Measurements from ENCODE around the gene KAZN. TPM values are rescaled to one million over a fixed set of nuclear protein-coding genes. Genes with fewer than 3 reads are reported as not detected.
A peak's percentile ranks its signal among the peaks of the same experiment; 100 is the strongest.

KAZN gene
- polyA plus RNA-seq, 1 donor from 2014 or later = 20.6 TPM

DNA sequence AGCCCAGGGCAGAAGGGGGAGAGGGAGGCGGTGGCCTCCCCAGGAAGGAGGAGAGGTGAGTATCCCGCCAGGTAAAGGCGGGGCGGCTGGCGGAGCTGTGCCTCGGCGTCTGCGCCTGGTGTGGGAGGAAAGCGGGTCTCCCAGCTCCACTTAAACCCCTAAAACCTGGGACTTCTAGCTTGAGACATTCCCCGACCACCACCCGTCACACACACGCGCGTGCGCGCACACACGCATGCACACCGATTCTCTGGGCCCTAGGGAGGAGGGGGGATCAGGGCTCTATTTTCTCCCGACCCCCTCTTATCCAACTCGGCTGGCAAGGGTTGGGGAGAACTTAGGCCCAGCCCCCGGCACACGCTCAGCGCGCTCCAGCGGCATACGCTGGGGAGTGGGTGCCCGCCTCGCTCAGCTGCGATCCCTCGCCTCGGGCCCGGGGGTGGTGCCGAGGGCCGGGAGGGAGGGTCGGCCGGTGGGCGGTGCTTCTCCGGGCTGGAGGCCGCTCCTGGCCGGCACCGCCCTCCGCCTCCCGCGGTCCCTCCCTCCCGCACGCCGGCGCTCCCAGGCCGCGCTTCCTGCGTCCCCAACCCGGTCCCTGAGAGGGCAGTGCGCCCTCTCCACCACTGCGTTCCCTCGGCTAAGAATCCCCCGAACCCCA is 554.8 kb downstream of the KAZN start, which contains the start of gene TMEM51:
Gene TMEM51 (plus strand): TSS at position 564 of the 658 bp plus-strand sequence. CDS start 61,341 bp downstream, outside the sequence.
- Histone ChIP-seq H2AFZ (ENCODE audit: low read depth, low read length) (no peak within 1 kb of the TSS), H3K27me3 (ENCODE audit: insufficient read depth, low read depth, low read length) (peaks cover 33% of the 10 kb centered on the region), H3K4me3 (ENCODE audit: low read length) (peak within 1 kb of the TSS; percentile 83), H3F3A (ENCODE audit: insufficient read depth, low read length, poor library complexity, severe bottlenecking) (no peaks in the 10 kb centered on the region), H3K36me3 (ENCODE audit: insufficient read depth, low read length) (no peaks in the 10 kb centered on the region), H3K9ac (ENCODE audit: low read length) (peak within 1 kb of the TSS; percentile 50), H3K9me3 (ENCODE audit: low read length) (no peaks in the 10 kb centered on the region), H4K20me1 (ENCODE audit: insufficient read depth) (no peaks in the 10 kb centered on the region), H3K79me2 (replicated peaks; ENCODE audit: insufficient read depth, low read length) (no peaks in the 10 kb centered on the region), H3K9me2 (ENCODE audit: insufficient read depth, low read length) (no peaks in the 10 kb centered on the region), H3K27ac (ENCODE audit: low read length) (no peak within 1 kb of the TSS), H3K4me2 (ENCODE audit: low read length) (peak within 1 kb of the TSS; percentile 88)
- TF ChIP-seq EP300 (conservative IDR thresholded peaks at IDR 0.05; ENCODE audit: poor library complexity, severe bottlenecking) = no peak
- TF ChIP-seq, protein P1, sequence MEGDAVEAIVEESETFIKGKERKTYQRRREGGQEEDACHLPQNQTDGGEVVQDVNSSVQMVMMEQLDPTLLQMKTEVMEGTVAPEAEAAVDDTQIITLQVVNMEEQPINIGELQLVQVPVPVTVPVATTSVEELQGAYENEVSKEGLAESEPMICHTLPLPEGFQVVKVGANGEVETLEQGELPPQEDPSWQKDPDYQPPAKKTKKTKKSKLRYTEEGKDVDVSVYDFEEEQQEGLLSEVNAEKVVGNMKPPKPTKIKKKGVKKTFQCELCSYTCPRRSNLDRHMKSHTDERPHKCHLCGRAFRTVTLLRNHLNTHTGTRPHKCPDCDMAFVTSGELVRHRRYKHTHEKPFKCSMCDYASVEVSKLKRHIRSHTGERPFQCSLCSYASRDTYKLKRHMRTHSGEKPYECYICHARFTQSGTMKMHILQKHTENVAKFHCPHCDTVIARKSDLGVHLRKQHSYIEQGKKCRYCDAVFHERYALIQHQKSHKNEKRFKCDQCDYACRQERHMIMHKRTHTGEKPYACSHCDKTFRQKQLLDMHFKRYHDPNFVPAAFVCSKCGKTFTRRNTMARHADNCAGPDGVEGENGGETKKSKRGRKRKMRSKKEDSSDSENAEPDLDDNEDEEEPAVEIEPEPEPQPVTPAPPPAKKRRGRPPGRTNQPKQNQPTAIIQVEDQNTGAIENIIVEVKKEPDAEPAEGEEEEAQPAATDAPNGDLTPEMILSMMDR (IDR thresholded peaks at IDR 0.05; ENCODE audit: poor library complexity, severe bottlenecking) = no peak
- TF ChIP-seq TAF1 (IDR thresholded peaks at IDR 0.05; ENCODE audit: low read depth) = no peak
- TF ChIP-seq SMC3 (conservative IDR thresholded peaks at IDR 0.05; ENCODE audit: poor library complexity) = peak; percentile 4
- TF ChIP-seq POLR2AphosphoS5 (IDR thresholded peaks at IDR 0.05) = no peak

DNA sequence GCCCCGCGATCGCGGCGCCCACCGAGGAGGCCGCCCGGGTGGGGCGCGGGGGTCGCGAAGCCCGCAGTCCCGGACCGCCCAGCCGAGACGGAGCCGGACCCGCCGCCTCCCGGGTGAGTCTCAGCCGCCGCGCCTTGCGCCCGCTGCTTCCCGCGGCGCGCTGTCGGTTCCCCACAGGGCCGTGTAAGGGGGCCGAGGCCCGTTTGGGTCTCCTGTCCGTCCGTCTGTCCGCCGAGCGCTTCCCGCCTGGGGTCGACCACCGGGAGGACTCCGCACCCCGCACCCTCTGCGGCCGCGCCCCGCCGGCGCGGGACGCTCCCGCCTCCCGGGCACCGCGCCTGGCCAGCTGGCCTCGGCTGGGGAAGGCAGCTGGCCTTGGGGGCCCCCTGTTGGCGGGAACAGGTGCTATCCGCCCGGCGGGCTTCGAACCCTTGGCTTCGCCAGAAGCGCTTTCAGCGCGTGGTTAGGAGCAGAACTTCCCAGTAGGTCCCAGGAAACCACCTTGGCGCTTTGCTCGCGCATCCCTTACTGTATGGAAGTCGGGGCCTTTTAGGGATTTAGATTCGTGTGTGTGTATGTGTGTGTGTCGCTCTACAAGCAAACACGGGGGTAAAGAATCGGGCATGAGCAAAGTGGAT is 555.5 kb downstream of the KAZN start:
- H3K4me3 ChIP-seq (ENCODE audit: low read length) = peak overlapping the region; percentile 83
- H4K20me1 ChIP-seq (ENCODE audit: insufficient read depth) = no peaks in the 10 kb centered on the region
- H2AFZ ChIP-seq (ENCODE audit: low read depth, low read length) = no peak overlapping the region
- H3F3A ChIP-seq (ENCODE audit: insufficient read depth, low read length, poor library complexity, severe bottlenecking) = no peaks in the 10 kb centered on the region
- no peaks in the 10 kb centered on the region for H3K9me2 ChIP-seq (ENCODE audit: insufficient read depth, low read length)
- H3K36me3 ChIP-seq (ENCODE audit: insufficient read depth, low read length) = no peaks in the 10 kb centered on the region
- H3K27me3 ChIP-seq (ENCODE audit: insufficient read depth, low read depth, low read length) = peaks cover 33% of the 10 kb centered on the region
- no peak for TF ChIP-seq EZH2 (IDR thresholded peaks at IDR 0.05; ENCODE audit: borderline replicate concordance, insufficient read depth, low read length, poor library complexity, severe bottlenecking)
- TF ChIP-seq EP300 (conservative IDR thresholded peaks at IDR 0.05; ENCODE audit: poor library complexity, severe bottlenecking) = no peak
- TF ChIP-seq, protein P1 (IDR thresholded peaks at IDR 0.05; ENCODE audit: poor library complexity, severe bottlenecking) = peak; percentile 77
- TF ChIP-seq MXI1 (conservative IDR thresholded peaks at IDR 0.05; ENCODE audit: poor library complexity, severe bottlenecking) = peak; percentile 10
- TF ChIP-seq POLR2AphosphoS5 (IDR thresholded peaks at IDR 0.05) = no peak
- TF ChIP-seq RAD21 (conservative IDR thresholded peaks at IDR 0.05) = peak; percentile 53
- peak; percentile 31 for TF ChIP-seq TAF1 (IDR thresholded peaks at IDR 0.05; ENCODE audit: low read depth)
- peak; percentile 51 for TF ChIP-seq SMC3 (conservative IDR thresholded peaks at IDR 0.05; ENCODE audit: poor library complexity)
- TF ChIP-seq, protein P2, sequence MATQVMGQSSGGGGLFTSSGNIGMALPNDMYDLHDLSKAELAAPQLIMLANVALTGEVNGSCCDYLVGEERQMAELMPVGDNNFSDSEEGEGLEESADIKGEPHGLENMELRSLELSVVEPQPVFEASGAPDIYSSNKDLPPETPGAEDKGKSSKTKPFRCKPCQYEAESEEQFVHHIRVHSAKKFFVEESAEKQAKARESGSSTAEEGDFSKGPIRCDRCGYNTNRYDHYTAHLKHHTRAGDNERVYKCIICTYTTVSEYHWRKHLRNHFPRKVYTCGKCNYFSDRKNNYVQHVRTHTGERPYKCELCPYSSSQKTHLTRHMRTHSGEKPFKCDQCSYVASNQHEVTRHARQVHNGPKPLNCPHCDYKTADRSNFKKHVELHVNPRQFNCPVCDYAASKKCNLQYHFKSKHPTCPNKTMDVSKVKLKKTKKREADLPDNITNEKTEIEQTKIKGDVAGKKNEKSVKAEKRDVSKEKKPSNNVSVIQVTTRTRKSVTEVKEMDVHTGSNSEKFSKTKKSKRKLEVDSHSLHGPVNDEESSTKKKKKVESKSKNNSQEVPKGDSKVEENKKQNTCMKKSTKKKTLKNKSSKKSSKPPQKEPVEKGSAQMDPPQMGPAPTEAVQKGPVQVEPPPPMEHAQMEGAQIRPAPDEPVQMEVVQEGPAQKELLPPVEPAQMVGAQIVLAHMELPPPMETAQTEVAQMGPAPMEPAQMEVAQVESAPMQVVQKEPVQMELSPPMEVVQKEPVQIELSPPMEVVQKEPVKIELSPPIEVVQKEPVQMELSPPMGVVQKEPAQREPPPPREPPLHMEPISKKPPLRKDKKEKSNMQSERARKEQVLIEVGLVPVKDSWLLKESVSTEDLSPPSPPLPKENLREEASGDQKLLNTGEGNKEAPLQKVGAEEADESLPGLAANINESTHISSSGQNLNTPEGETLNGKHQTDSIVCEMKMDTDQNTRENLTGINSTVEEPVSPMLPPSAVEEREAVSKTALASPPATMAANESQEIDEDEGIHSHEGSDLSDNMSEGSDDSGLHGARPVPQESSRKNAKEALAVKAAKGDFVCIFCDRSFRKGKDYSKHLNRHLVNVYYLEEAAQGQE (IDR thresholded peaks at IDR 0.05; ENCODE audit: borderline replicate concordance) = no peak
- H3K4me2 ChIP-seq (ENCODE audit: low read length) = no peak overlapping the region
- no peaks in the 10 kb centered on the region for H3K79me2 ChIP-seq (replicated peaks; ENCODE audit: insufficient read depth, low read length)
- H3K27ac ChIP-seq (ENCODE audit: low read length) = no peak overlapping the region
- peak overlapping the region; percentile 50 for H3K9ac ChIP-seq (ENCODE audit: low read length)
- no peaks in the 10 kb centered on the region for H3K9me3 ChIP-seq (ENCODE audit: low read length)
